Measurements from ENCODE around the gene RABGGTA.

Gene RABGGTA

GRCh38 chr14:24279301-24280186 is 8.1 kb upstream of the RABGGTA start:
- no peak for DNase-seq (ENCODE audit: low spot score)

- no peak for DNase-seq (ENCODE audit: low spot score)
Observed at GRCh38 chr14:24278424-24278823, 7.0 kb upstream of the RABGGTA start.

GRCh38 chr14:24277606-24278321 is 6.4 kb upstream of the RABGGTA start:
- DNase-seq (ENCODE audit: low spot score): no peak

- DNase-seq (ENCODE audit: low spot score): no peak
Observed at GRCh38 chr14:24277071-24277470, 5.7 kb upstream of the RABGGTA start.

- no peak for DNase-seq (ENCODE audit: low spot score)
Observed at GRCh38 chr14:24274101-24274543, 2.7 kb upstream of the RABGGTA start.

- DNase-seq (ENCODE audit: low spot score): no peak
Observed at GRCh38 chr14:24273422-24273998, 2.1 kb upstream of the RABGGTA start.

- DNase-seq (ENCODE audit: low spot score): no peak
Observed at GRCh38 chr14:24272467-24272866, 1.1 kb upstream of the RABGGTA start.

GRCh38 chr14:24271834-24272263 is 452 bp upstream of the RABGGTA start:
- no peak for DNase-seq (ENCODE audit: low spot score)

- no peak for DNase-seq (ENCODE audit: low spot score)
Observed at GRCh38 chr14:24270537-24271133, 762 bp downstream of the RABGGTA start.

GRCh38 chr14:24269910-24270536 is 1.4 kb downstream of the RABGGTA start:
- no peak for DNase-seq (ENCODE audit: low spot score)

- no peak for DNase-seq (ENCODE audit: low spot score)
Observed at GRCh38 chr14:24269368-24269767, 2.0 kb downstream of the RABGGTA start.

- DNase-seq (ENCODE audit: low spot score): no peak
Observed at GRCh38 chr14:24268225-24268624, 3.2 kb downstream of the RABGGTA start.

GRCh38 chr14:24267516-24267915 is 3.9 kb downstream of the RABGGTA start:
- no peak for DNase-seq (ENCODE audit: low spot score)

- no peak for DNase-seq (ENCODE audit: low spot score)
Observed at GRCh38 chr14:24266344-24267244, 4.8 kb downstream of the RABGGTA start.

GRCh38 chr14:24264298-24264697 is 7.1 kb downstream of the RABGGTA start:
- DNase-seq (ENCODE audit: low spot score): no peak

- no peak for DNase-seq (ENCODE audit: low spot score)
Observed at GRCh38 chr14:24263848-24264247, 7.5 kb downstream of the RABGGTA start.

GRCh38 chr14:24262821-24263733 is 8.3 kb downstream of the RABGGTA start, which contains the start of gene TGM1:
Gene TGM1 (minus strand): TSS chr14:24263177. CDS start chr14:24262352, 825 bp downstream.
- DNase-seq (ENCODE audit: low spot score): no peak

GRCh38 chr14:24261969-24262327 is 9.4 kb downstream of the RABGGTA start:
- DNase-seq (ENCODE audit: low spot score): no peak

- no peak for DNase-seq (ENCODE audit: low spot score)
Observed at GRCh38 chr14:24261256-24261968, 10.0 kb downstream of the RABGGTA start.
